HuH-7.5 (cell line): ENCODE results near the gene TPCN1.

Experiments
- DNase-seq: peaks from one replicate; pipeline ENCODE4 v3.0.0; 2011; ENCODE audit warnings: low spot score

The TPCN1 gene

DNA sequence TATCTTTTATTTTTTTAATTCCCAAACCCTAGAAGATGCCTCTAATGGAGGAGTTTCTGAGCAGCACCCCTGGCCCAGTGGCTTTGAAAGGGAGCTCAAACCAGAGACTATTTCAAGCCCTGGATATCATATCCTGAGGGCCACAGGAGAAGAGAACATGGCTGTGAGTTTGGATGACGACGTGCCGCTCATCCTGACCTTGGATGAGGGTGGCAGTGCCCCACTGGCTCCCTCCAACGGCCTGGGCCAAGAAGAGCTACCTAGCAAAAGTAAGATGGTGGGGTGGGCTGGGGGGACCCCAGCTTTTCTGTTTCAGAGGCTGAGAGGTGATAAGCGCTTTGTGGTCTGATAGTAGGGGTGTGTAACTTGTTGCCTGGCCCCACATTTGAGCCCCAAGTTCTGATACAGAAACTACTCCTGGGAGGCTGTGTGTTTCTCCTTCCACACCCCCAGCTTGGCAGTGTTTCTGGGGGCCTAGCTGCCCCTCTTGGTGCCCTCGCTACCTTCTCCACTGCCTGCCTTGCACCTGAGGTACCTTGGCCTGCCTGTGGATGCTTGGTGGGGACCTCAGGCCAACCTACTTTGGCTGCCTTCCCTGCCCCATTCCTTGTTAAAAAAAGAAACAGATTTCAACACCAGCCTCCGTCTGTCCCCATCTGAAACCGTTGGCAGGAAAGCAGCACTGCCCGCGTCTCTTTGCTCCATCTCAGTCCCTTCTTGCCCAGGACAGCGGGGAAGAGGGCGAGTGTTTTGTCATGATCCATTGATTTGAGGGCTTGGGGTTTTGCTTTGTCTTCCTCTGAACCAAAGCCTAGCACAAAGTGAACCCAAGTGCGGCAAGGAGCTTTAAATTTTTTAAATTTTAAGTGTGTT lies 5.7 kb downstream of the TPCN1 start:
- DNase-seq, result no peak

DNA sequence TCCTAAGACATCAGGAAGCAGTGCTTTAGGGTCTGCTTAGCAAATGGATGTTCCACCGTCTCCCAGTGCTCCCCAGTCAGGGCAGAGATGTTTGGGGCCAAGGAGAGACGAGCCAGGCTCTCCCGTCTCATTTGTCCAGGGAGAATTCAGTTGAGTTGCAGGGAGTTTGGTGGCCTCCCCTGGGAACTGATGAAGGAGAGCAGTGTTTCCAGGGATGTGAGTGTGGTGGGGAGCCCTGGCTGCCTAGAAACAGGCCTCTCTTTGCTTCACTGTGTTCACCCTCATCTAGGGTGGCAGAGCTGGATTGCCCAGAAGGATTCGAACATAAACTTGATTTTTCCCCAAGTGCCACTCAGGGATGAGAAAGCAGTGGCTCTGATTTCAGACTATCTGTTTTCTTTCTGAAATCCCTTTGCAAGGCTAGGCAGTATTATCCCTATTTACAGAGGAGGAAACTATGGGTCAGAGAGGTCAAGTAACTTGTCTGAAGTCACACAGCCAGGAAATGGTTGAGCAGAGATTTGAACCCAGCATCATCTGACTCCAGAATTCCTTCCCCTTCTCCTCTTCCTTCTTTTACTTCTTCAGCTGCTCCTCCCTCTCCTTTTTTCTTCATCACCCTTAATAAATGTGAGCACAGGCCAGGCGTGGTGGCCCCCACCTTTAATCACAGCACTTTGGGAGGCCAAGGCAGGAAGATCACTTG lies 6.6 kb downstream of the TPCN1 start:
- DNase-seq, result no peak

DNA sequence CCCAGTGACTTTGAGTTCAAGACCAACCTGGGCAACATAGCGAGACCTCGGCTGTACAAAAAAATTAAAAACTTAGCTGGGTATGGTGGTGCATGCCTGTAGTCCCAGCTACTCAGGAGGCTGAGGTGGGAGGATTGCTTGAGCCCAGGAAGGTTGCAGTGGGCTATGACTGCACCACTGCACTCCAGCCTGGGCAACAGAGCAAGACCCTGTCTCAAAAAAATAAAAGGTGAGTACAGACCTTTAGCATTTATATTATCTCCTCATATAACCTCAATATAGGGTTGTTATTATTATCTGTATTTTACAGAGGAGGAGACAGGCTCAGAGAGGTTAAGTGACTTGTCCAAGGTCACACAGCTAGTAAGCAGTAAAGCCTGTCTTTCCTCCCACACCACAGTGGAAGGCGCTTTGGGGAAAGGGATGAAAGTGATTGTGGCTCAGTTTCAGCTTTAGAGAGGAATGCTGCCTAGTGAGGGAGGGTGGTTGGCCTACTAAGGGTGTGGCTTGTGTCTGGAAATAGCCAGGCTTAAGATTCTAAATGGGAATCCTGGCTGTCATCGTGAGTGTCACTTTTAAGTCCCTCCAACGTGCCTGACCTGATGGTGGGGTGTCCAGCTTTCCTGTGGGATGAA lies 7.2 kb downstream of the TPCN1 start:
- no peak for DNase-seq

DNA sequence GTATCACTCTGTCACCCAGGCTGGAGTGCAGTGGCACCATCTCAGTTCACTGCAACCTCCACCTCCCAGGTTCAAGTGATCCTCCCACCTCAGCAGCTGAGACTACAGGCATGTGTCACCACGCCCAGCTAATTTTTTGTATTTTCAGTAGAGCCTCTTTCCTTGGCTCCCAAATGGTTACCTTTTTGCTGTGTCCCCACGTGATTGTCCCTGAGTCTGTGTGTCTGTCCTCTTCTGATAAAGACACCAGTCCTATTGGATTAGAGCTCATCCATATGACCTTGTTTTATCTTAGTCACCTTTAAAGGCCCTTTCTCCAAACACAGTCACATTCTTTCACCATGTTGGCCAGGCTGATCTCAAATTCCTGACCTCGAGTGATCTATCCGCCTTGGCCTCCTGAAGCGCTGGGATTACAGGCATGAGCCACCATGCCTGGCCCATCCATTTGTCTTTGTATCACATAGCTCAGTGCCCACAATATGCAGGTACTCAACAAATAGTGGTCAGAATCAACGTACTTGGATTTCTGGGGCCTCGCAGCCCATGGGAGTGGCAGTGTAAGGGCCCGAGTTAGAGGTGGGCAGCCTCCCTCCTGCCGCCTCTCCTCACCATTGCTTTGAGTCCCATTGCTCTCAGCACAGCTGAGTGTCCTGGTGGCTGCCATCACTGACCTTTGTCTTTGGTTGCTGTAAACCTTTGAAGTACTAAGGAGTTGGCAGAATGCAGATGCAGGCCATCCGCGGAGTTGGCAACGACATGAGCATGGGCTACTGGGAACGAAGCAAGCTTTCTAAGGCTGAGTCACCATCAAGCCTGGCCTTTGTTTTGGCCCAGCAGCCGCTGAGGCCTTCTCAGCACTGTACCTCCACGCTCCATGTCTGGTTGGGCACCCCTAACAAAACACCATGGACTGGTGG lies 9.3 kb downstream of the TPCN1 start:
- no peak for DNase-seq

DNA sequence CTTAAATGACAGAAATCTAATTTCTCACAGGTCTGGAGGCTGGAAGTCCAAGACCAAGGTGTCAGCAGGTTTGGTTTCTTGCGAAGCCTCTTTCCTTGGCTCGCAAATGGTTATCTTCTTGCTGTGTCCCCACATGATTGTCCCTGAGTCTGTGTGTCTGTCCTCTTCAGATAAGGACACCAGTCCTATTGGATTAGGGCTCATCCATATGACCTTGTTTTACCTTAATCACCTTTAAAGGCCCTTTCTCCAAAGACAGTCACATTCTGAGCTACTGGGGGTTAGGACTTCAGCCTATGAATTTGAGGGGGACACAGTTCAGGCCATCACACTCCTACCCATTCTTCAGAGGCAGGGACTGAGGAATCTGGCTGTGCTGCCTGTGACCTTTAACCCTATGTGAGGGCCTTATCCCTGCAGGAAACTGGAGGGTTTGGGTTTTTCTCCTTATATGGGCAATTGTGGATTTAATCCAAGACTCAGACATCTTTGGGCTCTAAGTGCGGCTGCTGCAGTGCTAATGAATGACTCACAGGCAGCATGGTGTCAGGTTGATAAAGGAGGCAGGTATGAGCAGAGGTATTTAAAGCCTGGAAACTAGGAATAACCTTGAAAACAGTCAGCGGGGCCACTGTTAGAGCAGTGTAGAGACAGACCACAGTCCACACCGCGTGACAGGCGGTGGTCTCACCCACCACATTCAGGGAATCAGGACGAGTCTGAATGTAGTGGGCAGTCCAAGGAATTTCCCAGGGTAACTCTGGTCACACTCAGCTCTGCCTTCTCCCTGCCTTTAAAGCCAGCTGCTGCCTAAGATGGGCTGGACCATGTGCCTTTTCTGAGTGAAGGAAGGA lies 10.2 kb downstream of the TPCN1 start:
- DNase-seq, result no peak

DNA sequence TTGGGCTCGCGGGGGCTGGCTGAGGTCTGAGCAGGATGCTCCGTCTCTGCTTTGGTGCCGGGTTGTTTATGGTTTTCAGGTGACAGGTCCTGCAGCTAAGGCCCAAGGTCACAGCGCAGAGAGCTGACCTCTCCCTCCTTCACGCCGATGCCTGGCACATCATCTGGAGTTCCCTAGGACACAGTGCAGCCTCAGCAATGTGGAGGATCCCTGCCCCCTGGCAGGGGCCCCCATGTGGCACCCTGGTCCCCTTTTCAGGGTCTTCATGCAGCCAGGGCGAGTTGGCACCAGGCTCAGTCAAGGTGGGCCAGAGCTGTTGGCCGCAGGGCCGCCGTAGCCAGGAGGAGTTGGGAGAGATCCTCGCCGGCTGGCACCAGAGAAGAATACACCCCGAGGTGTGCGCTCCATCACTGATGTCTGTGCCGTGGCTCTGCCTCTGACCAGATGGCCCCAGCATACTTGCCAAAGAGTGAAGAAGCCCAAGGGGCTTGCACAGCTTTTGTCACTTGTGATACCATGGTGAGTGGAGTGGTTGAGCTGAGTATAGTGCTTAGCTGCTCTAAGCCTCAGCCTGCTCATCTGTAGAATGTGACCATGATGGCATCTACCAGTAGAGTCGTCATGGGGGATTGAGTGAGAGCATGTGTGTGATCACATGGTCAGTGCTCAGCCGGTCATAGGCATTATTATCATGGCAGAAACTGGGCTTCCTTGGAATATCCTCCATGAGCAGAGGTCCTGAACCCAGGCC lies 11.0 kb downstream of the TPCN1 start:
- DNase-seq, result no peak

DNA sequence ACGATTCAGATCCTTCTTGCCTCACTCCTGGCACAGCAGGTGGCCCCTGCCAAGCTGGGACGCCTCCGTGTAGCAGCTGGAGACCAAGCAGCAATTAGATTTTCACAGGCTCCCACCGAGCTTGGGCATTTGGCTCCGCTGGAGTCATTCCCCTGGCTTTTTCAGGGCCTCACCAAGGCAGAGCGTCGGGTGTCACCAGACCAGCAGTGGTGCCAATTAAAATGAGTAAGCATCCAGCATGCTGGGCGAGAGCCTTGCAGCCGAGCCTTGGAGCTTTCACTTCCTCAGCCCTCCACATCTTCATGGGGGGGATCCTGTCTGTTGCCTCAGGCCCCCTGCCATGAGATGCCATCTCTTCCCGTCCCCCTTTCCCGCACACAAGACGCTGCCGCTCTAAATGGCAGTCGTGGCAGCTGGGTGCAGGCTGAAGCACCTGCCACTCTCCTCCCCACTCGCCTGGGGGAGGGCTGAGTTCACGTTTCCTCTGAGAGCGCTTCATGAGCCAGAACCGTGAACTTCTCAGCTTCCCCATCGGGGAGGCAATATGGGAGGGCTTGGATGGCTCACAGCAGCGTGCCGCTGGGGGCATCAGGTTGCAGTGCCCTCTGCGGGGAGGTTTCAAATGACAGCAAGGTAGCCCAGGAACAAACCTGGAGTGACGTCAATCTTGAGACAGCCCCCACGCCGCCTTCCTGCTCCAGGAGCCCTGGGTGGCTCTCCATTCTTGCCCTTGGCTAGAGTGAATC lies 11.7 kb downstream of the TPCN1 start:
- DNase-seq, result no peak

DNA sequence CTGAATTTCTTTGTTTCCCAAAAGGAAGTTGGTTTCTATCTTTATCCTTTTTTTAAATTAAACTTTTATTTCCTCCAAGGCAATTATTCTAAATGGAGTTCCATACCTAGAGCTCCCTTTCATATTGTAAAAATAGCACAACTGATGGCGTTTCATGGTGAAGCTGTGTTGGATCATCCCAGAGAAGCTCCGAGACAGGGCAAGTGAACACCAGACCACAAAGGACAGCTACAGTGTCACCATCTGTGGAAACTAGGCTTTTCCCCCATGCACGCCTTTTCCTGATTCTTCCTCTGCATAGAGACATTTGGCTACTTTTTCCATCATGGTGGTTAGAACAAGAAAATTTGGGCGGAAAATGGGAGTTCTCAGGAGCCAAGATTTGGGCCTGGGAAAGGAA lies 12.7 kb downstream of the TPCN1 start:
- DNase-seq, result no peak

DNA sequence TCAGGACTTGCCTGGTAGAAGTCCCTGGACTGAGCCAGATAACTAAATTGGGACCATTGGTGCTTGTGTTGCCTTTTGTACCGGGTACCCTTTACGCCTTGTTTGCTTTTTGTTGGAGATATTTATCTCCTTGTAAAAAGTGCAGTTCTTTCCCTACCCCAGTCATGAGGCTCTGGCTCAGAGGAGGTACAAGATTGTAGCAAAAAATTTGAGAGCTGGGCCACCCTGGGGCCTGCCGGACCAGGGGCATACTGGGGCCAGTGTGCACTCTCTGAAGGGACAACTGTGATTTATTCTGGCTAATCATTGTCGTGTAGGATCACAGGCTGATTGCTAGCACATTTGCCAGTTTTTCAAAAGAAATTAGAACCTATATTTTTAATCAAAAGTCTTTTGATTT lies 13.2 kb downstream of the TPCN1 start:
- no peak for DNase-seq

DNA sequence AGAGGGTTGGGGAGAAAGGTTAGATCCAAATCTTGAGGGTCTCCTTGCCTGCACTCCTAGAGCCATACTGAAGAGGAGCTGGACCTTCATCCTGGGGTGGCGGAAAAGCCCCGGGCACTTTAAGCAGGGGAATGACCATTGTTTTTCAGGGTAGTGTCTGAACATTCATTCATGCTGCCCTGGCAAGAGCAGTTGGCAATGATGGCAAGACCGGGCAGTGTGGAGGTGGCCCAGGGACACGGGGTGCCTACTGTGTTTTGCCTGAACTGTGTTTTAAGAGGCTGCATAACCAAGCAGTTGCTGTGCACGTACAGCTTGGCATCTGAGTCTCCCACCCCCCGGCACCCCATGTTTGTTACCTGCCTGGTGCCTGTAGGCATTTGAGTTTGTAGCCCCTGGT lies 14.7 kb downstream of the TPCN1 start:
- DNase-seq, result no peak

DNA sequence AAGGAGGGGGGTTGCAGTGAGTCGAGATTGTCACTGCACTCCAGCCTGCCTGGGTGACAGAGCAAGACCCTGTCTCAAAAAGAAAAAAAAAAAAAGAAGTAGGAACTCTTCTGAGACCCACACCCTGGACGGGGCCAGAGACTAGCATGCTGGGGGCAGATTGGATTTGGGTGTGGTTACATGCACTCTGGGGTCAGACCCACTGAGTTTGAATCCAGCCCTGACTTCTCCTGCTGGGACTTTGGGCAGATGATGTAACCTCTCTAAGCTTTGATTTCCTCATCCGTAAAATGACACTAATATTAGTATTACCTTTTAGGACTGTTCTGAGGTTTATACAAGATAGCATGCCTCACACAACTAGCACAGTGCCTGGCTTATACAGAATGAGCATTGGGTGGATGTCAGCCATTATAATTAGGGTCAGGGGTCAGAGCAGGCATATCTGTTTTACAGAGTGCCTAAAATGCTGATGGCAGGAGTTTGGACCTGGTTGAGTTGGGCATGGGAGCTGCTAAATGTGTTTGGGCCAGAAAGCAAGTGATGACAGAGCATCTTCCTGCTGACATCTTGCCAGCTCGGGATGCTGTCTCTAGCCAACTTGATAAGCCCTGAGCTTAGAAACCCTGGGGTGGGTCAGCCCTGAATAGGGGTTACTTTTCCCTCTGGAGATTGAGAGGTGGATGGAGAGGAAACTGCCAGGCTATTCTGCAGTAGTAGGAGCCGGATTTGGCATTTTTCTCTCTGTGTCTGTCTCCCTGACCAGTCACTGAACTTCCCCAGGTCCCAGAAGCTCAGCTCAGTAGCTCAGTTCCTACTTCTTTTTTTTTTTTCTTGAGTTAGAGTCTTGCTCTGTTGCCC lies 15.5 kb downstream of the TPCN1 start:
- DNase-seq, result no peak

DNA sequence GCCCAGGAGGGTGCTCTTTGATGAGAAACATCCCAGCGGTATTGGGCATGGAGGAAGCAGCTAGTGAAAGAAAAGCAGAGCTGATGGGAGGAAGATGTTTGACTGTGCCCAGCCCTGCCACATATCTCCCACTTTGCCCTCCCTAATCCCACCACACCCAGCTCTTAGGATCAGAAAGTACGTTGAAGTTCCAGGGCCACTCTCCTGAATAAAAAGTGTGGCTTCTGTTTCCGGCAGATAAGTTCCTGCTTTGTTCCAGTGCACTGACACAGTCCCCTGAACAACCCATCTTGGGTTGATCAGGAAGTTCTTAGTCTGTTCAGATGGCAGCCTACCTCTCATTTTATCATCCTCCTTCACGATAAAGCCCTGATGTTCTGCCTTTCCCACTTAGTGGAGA lies 16.5 kb downstream of the TPCN1 start:
- no peak for DNase-seq

DNA sequence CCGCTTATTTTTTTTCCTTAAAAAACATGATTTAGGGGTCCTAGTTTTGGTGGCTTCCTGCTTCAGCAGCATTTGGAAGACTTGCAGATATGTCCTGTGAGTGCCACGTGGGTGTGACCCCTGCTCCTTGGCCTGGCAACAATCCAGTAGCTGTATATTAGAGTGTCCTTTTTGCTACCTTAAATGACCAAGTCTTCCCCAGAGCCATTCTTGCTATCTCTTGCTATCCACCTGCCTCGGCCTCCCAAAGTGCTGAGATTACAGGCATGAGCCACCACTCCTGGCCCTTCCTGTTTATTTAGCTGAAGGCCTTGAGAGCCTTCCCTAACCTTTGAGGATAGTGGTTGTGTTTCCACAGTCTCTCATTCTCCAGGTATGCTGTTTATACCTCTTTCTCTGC lies 17.0 kb downstream of the TPCN1 start:
- no peak for DNase-seq

DNA sequence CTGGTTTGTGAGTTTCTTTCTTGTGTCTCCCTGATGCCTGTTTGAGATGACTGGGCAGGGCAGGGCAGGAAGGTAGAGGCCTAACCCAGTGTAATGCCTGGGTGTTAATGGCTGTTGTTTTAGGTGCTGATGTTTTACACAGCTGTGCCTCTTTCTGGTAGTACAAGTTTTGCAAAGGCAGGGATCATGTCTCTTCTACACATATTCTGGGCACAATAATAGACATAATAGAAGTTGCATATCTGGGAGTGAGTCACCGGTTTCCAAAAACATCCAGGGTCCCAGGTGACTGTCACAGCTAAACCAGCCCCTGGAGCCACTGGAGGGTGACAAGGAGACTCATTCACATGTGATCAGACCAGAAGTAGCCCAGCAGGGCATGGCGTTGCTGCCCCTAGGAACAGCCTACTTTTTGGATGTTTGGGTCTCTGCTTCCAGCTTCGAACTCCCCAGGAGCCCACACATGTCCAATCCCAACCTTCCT lies 18.1 kb downstream of the TPCN1 start:
- no peak for DNase-seq

DNA sequence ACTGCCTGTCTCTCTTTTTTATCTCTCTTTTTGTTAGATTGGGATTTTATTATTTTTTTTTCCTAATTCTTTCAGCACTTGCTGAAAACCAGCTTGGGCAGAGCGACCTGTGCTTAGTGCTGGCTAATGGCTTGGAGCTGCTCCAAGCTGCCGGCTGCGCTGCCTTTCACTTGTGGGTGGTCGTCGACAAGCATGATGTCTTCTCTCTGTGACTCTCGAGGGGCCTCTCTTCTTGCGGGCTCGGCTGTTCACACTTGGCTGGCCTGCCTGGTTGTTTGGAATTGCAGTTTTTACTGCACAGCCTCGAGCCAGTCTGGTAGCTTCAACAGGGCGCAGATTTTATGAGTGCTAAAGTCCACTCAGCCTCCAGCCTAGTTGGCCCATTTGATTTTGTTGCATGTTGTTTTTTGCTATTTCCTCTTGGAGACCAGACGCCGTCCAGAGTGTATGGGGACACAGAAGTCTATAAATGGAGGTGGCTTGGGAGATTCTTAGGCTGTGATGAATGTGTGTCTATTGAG lies 18.6 kb downstream of the TPCN1 start:
- DNase-seq, result peak; percentile 34

DNA sequence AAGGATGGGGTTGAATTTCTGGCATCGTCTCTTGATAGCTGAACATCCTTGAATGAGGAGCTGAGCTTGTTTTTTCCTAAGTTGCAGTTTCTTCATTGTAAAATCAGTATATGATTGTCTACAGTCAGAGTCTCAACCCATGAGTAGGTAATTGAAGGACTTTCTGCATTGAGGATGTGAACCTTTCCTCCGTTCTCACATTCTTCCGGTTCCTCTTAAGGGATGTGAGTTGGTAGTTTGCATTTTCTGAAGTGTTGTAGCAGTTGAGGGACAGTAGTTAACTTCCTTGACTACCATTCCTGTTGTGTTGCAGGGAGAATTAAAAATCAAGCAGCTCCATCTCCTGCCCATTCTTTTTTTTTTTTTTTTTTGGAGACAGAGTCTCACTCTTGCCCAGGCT lies 19.1 kb downstream of the TPCN1 start:
- DNase-seq, result no peak

DNA sequence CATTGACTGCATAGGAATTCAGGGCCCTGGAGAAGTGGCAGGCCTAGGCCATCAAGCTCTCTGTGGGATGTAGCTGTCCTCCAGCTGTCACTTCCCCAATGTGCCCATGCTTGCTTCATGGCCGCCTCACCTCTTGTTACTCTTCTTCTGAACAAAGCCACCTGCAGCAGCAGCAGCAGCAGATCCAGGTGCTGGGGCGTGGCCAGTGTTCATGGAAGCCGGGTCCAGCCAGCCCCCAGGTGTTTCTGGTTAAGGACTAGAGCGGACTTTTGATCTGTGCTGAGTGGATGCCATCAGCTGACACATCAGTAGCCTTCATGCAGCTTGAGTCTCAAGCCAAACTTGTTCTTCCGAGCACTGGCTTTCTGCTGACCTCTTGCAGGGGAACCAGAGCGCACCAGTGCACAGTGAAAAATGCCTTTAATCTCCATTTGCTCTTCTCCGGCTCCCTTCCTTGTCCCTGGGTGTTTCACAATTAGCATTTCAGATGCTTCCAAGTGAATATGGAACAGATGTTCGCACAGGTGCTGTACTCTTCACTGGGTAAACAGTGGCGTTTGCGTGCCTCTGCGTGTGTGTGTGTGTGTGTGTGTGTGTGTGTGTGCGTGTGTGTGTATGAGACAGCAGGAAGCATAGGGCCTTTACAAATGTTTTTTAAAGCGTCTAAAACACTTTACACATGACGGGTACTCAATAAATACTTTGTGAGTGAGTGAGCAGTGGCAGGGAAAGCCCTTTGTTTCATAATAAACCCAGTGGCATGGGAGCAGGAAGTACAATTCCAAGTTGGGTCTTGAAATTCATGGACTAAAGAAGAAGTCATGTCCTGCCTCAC lies 20.1 kb downstream of the TPCN1 start:
- DNase-seq, result no peak
